ENCODE results near the gene DIAPH2.

DNA sequence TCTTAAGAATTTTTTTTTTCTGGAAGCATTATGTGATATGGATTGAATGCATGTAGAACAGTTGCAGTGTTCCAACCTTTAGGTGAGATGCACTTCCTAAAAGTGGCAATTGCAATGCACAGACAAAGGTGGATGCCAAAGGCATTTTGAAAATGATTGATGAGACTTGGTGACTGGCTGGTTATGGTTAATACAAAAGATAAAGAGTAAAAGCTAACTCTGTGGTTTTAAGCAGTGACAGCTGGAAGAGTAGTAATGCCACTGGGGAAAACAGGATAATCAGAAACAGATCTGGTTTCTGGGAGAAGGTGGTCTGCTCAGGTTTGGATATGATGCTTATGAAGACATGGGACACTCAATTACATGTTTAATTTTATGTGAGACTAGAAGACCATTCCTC lies 544.7 kb downstream of the DIAPH2 start:
- no peak for TF ChIP-seq GATA2 (IDR thresholded peaks at IDR 0.05; ENCODE audit: low read depth, low read length)
- no peak for TF ChIP-seq GATA3 (IDR thresholded peaks at IDR 0.05; ENCODE audit: low read depth, low read length)

Measured in SH-SY5Y (cell line).